WERI-Rb-1 (cell line): ENCODE results near the gene DDX25.

Experiments used
- DNase-seq: peaks from one replicate; pipeline ENCODE4 v3.0.0-alpha.2; 2020
- H3K27ac ChIP-seq: fragments of 250-450 bp; sonication (Bioruptor Pico); 2 replicates; pipeline ENCODE4 v1.5.1; 2020; ENCODE audit warnings: mild to moderate bottlenecking, moderate library complexity
- H3K27me3 ChIP-seq: fragments of 250-450 bp; sonication (Bioruptor Pico); 2 replicates; pipeline ENCODE4 v1.5.1; 2021; ENCODE audit warnings: mild to moderate bottlenecking, low read depth, moderate library complexity; ENCODE audit not compliant: insufficient read depth, severe bottlenecking
- H3K36me3 ChIP-seq: fragments of 250-450 bp; sonication (Bioruptor Pico); 2 replicates; pipeline ENCODE4 v1.5.1; 2020; ENCODE audit warnings: mild to moderate bottlenecking, moderate library complexity
- H3K4me3 ChIP-seq: 2 replicates; pipeline ENCODE4 v1.5.1; 2011; ENCODE audit warnings: low read depth, mild to moderate bottlenecking, control low read depth, low read length
- H3K9me3 ChIP-seq: fragments of 250-450 bp; sonication (Bioruptor Pico); 2 replicates; pipeline ENCODE4 v1.5.1; 2021; ENCODE audit warnings: mild to moderate bottlenecking, moderate library complexity; ENCODE audit not compliant: severe bottlenecking
- CTCF ChIP-seq: IDR thresholded peaks from 2 replicates; pipeline ENCODE4 v1.5.1; 2011; ENCODE audit warnings: low read depth, mild to moderate bottlenecking, control low read depth, inconsistent platforms, low read length

The DDX25 gene

GRCh38 chr11:125939081-125939521 is 34.8 kb downstream of the DDX25 start:
- Histone ChIP-seq H3K4me3 (no peak overlapping the region), H3K27ac (no peak overlapping the region)
- no peak for DNase-seq

GRCh38 chr11:125940145-125940544 is 35.8 kb downstream of the DDX25 start:
- Histone ChIP-seq H3K36me3 (no peaks in the 10 kb centered on the region), H3K27me3 (no peaks in the 10 kb centered on the region), H3K27ac (no peak overlapping the region), H3K4me3 (no peak overlapping the region), H3K9me3 (no peaks in the 10 kb centered on the region)
- no peak for DNase-seq
- no peak for TF ChIP-seq CTCF

More at GRCh38 chr11:125939081-125939521, 34.8 kb downstream of the DDX25 start:
- Histone ChIP-seq H3K9me3 (no peaks in the 10 kb centered on the region), H3K27me3 (no peaks in the 10 kb centered on the region), H3K36me3 (no peaks in the 10 kb centered on the region)
- TF ChIP-seq CTCF, result no peak

DNA sequence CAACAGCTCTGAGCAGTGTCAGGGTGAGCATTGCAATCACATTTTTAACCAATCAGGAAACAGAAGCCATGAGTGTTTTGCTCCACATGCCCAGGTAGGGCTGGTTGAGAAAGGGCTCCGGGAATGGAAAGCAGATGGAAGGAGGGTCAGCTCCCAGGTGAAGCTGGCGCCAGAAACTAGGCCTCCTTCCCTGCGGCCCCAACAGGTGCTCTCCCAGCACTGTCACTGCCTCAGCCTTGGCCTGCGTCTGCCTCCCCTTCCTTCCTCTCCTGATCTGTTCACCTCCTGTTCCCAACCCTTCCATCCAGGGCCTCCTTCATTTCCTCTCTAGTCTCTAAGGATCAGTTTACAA is 36.9 kb downstream of the DDX25 start:
- TF ChIP-seq CTCF, result no peak
- H3K27ac ChIP-seq, result no peak overlapping the region
- DNase-seq, result no peak
- no peaks in the 10 kb centered on the region for H3K36me3 ChIP-seq
- H3K9me3 ChIP-seq, result no peaks in the 10 kb centered on the region
- no peaks in the 10 kb centered on the region for H3K27me3 ChIP-seq
- H3K4me3 ChIP-seq, result no peak overlapping the region

DNA sequence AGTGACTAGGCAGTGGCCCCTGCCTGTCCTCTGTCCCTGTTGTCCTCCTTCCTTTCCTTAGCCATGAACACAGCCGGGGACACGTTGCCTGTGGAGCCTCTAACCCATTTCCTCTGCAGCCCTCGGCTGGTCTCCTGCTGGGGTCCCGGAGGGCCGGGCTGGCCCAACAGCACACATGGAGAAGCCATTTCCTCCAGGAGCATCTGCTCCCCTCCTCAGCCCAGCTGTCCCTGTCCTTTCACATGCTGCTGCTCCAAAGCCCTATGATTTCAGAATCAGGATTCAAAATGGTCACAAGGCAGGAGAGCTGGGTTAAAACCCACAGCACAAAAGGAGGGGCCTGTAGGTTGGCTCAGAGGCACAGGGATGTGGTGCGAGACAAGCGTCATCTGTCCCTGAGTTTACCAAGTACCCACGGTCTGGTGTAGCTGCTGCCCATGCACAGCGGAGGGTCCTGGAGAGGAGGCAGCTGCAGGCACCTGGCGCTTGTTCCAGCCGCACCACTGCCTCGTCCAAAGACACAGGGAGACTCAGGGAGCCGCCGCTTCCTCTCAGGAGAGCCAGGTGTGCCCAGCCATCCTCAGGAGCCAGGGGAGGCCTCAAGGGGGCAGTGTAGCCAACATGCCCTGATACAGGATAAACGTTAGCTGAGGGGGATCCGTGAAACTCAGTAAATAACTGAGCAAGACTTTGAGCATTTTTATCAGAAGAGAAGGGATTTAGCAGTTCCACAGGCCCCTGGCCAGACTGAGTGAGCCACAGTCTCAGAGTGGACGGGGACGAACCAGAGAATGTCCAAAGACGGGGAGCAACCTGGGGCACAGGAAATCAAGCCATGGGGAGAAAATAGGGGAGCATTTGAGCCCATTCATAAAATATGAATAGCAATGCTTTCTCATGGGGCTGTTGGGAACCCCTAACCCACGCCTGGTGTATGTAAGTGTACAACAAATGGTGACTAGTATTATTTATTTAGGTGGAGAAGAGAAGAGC is 37.6 kb downstream of the DDX25 start:
- no peak overlapping the region for H3K27ac ChIP-seq
- TF ChIP-seq CTCF, result peak; percentile 82
- DNase-seq, result peak; percentile 81
- no peak overlapping the region for H3K4me3 ChIP-seq
- no peaks in the 10 kb centered on the region for H3K36me3 ChIP-seq
- H3K27me3 ChIP-seq, result no peaks in the 10 kb centered on the region
- no peaks in the 10 kb centered on the region for H3K9me3 ChIP-seq

DNA sequence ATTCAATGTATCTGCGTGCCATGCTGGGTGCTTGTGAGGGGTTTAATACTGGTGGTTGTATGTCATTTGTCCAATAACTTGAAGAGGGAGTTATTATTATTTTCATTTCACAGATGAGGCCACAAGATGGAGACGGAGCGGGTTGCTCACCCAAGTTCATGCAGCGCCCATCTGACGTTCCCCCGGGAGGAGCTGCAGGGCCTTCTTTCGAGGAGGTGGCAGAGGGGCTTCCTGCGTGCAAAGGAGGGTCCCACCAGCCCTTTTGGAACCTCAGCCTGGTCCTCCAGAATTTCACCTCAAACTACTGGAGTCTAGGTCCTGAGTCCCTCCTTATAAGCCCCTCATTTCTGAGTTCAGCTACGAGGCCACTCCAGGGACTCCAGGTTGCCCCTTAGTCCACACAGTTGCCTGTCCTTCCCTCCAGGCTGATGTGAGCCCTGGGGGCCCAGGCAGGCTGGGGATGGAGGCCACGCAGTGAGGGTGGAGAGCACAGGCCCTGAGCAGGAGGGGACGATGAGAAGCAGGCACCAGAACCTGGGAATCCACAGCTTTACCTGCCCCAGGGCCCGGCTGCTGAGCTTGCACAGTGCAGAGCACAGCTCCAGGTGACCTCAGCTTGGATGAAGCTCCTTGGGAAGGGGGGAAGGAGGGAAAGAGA is 38.6 kb downstream of the DDX25 start:
- Histone ChIP-seq H3K27ac (no peak overlapping the region), H3K27me3 (no peaks in the 10 kb centered on the region), H3K4me3 (no peak overlapping the region), H3K9me3 (no peaks in the 10 kb centered on the region), H3K36me3 (no peaks in the 10 kb centered on the region)
- DNase-seq, result no peak
- TF ChIP-seq CTCF, result no peak
